ENCODE results near the gene PSMA8. TPM values are rescaled to one million over a fixed set of nuclear protein-coding genes. Genes with fewer than 3 reads are reported as not detected.

The PSMA8 gene
- total RNA-seq, 1 donor from 2014 or later: not detected

GRCh38 chr18:26183395-26184112, 49.9 kb downstream of the PSMA8 start:
- H3K4me3 ChIP-seq: no peak overlapping the region
- no peaks in the 10 kb centered on the region for H3K79me2 ChIP-seq (ENCODE audit: low read depth)
- peaks cover 14% of the 10 kb centered on the region for H3K9me3 Mint-ChIP-seq
- H3F3A ChIP-seq (ENCODE audit: low read depth): no peaks in the 10 kb centered on the region
- H3K36me3 ChIP-seq: no peaks in the 10 kb centered on the region
- no peaks in the 10 kb centered on the region for H3K9me3 ChIP-seq (ENCODE audit: low read depth)
- no peaks in the 10 kb centered on the region for H3K4me1 ChIP-seq
- no peak overlapping the region for H3K27ac ChIP-seq
- H3K4me1 Mint-ChIP-seq: no peaks in the 10 kb centered on the region
- no peak for DNase-seq (ENCODE audit: low spot score)
- no peak overlapping the region for H3K9ac ChIP-seq
- TF ChIP-seq EZH2 (IDR thresholded peaks at IDR 0.05) (no peak), EZH2phosphoT487 (IDR thresholded peaks at IDR 0.05) (no peak), CTCF (IDR thresholded peaks at IDR 0.05) (no peak)
- no peak overlapping the region for H3K4me2 ChIP-seq
- H3K36me3 Mint-ChIP-seq: peaks cover 2% of the 10 kb centered on the region
- no peak overlapping the region for H2AFZ ChIP-seq (replicated peaks)
- H4K20me1 ChIP-seq (ENCODE audit: low read depth): no peaks in the 10 kb centered on the region
- no peaks in the 10 kb centered on the region for H3K27me3 ChIP-seq
- H3K27me3 Mint-ChIP-seq (ENCODE audit: insufficient read depth, low read depth): no peaks in the 10 kb centered on the region
- no peak overlapping the region for H3K4me3 Mint-ChIP-seq
- no peak overlapping the region for H3K27ac Mint-ChIP-seq

GRCh38 chr18:26185267-26185666, 51.6 kb downstream of the PSMA8 start:
- H3K27me3 ChIP-seq: no peaks in the 10 kb centered on the region
- no peaks in the 10 kb centered on the region for H3K4me1 ChIP-seq
- H3K79me2 ChIP-seq (ENCODE audit: low read depth): no peaks in the 10 kb centered on the region
- H3K27ac ChIP-seq: no peak overlapping the region
- H3K9me3 ChIP-seq (ENCODE audit: low read depth): no peaks in the 10 kb centered on the region
- H3K36me3 ChIP-seq: no peaks in the 10 kb centered on the region
- no peaks in the 10 kb centered on the region for H4K20me1 ChIP-seq (ENCODE audit: low read depth)
- TF ChIP-seq EZH2phosphoT487 (IDR thresholded peaks at IDR 0.05) (no peak), CTCF (IDR thresholded peaks at IDR 0.05) (peak; percentile 49)
- H3K9me3 Mint-ChIP-seq: peaks cover 14% of the 10 kb centered on the region
- no peak overlapping the region for H3K4me3 ChIP-seq
- H3K4me2 ChIP-seq: no peak overlapping the region
- no peaks in the 10 kb centered on the region for H3K27me3 Mint-ChIP-seq (ENCODE audit: insufficient read depth, low read depth)
- no peak overlapping the region for H3K9ac ChIP-seq
- peaks cover 2% of the 10 kb centered on the region for H3K36me3 Mint-ChIP-seq
- no peak for DNase-seq (ENCODE audit: low spot score)
- H3K4me1 Mint-ChIP-seq: no peaks in the 10 kb centered on the region
- no peaks in the 10 kb centered on the region for H3F3A ChIP-seq (ENCODE audit: low read depth)
- H3K4me3 Mint-ChIP-seq: no peak overlapping the region
- H2AFZ ChIP-seq (replicated peaks): no peak overlapping the region
- no peak overlapping the region for H3K27ac Mint-ChIP-seq

GRCh38 chr18:26190506-26190905, 56.8 kb downstream of the PSMA8 start:
- Histone ChIP-seq H3K27me3 (no peaks in the 10 kb centered on the region), H3K4me1 (no peaks in the 10 kb centered on the region), H3K4me3 (no peak overlapping the region), H3K4me2 (no peak overlapping the region), H3F3A (ENCODE audit: low read depth) (no peaks in the 10 kb centered on the region), H3K79me2 (ENCODE audit: low read depth) (no peaks in the 10 kb centered on the region), H3K36me3 (no peaks in the 10 kb centered on the region), H3K9me3 (ENCODE audit: low read depth) (no peaks in the 10 kb centered on the region), H3K9ac (no peak overlapping the region), H2AFZ (replicated peaks) (no peak overlapping the region), H4K20me1 (ENCODE audit: low read depth) (no peaks in the 10 kb centered on the region), H3K27ac (no peak overlapping the region)
- Mint-ChIP-seq H3K4me1 (no peaks in the 10 kb centered on the region), H3K27me3 (ENCODE audit: insufficient read depth, low read depth) (no peaks in the 10 kb centered on the region), H3K36me3 (no peaks in the 10 kb centered on the region), H3K9me3 (peaks cover 9% of the 10 kb centered on the region), H3K27ac (no peak overlapping the region), H3K4me3 (no peak overlapping the region)
- no peak for TF ChIP-seq CTCF (IDR thresholded peaks at IDR 0.05)
- no peak for TF ChIP-seq EZH2phosphoT487 (IDR thresholded peaks at IDR 0.05)
- TF ChIP-seq EZH2 (IDR thresholded peaks at IDR 0.05): no peak
- no peak for DNase-seq (ENCODE audit: low spot score)
